Stimulated activated CD4-positive, alpha-beta T cell treated with anti-CD3 and anti-CD28 coated beads, TNF-alpha, amount 100 ng/mL, for 4 hours (primary cell): Measurements from ENCODE around the gene IFNL2.

Experiments used
- DNase-seq, 3 experiments: peaks; one replicate each; pipeline ENCODE4 v3.0.0-alpha.2; 2020; ENCODE audit warnings: low read depth in 3 of 3

The IFNL2 gene

DNA sequence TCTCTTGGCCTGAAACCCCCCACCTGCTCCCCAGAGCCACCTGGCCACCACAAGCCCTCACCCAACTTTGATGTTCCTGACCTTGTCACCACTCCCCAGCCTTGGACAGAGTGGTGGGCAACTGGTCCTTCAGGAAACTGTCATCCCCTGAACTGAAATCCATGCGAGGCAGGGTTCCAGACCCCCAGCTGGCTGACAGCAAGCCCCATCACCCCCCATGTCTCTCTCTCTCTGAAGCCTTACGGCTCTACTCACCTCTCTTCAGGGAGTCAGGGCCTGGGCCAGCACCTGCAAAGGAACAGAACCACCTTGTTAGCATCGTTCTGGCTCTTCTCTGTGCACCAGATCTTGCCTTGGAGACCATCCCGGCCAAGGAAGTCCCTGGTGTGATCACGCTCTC is 49.9 kb downstream of the IFNL2 start:
- no peak for DNase-seq

DNA sequence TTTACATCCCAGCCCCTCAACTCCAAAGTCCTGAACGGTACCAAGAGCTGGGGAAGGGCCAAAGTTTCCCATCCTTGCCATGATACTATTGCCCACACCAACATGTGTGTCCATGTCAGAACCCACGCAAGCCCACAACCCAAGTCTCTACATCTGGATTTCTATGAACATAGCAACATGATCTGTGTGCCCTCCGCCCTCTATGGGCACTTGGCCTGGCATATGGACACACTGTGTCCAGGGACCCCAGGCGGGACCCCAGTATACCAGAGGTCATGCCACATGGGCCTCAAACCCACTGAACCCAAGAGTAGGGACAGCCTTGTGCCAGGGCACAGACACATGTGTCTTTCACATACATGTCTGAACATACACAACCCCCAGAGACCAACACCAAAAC is 50.5 kb downstream of the IFNL2 start:
- no peak for DNase-seq

DNA sequence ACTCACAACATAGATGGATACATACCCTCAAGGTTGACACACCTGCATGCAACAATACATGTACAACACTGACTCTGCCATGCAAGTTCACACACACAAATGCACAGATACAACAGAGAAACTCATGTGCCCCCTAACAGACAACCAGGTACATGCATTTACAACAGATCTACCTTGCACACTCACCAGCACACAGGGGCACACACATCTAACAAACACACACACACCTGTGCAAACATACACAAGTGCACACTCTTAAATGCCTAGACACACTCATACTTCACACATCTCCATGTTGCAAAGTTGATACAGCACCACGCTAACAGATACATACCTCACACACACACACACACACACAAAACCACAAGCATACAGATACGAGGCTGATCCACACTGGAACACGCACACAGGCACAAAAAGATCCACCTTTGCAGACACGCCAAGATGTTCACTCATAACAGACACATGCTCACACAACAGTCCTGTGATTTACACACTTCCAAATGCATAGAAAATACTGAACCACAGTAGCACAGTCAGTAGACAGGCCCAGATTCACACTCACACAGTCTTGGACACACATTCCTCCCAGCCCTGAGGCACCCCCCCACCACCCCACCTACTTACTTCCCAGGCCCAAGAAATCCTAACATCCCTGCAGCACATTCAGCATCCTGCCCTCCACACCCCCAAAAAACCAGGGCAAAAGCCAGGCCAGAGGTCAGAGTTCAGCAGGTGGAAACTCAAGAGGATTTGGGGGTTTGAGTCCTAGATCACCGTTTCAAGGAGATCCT is 51.1 kb downstream of the IFNL2 start:
- DNase-seq: no peak
